Fibroblast of skin of left quadriceps (primary cell): Measurements from ENCODE around the gene KIF6.
"Not testable (repeated sequence)": the region's sequence is repeated elsewhere in the genome, so short reads cannot be mapped to it uniquely, and the experiment has no call there.

Experiments used
- DNase-seq, 2 experiments: peaks; one replicate each; pipeline ENCODE4 v3.0.0-alpha.2; 2013; ENCODE audit warnings: low read depth in 2 of 2

Gene KIF6

GRCh38 chr6:39724787-39725631, at the start of gene KIF6:
TSS of gene KIF6 (minus strand) at chr6:39725408. CDS start at chr6:39725310, 98 bp downstream.
- DNase-seq: peak; percentile 76 to 81

GRCh38 chr6:39773782-39774181, 48.6 kb upstream of the KIF6 start:
- no peak for DNase-seq

- DNase-seq: no peak
Measured at GRCh38 chr6:39772559-39773273, 47.5 kb upstream of the KIF6 start.

GRCh38 chr6:39770446-39770845, 45.2 kb upstream of the KIF6 start:
- DNase-seq: no peak

- no peak for DNase-seq
Measured at GRCh38 chr6:39769012-39769411, 43.8 kb upstream of the KIF6 start.

- no peak for DNase-seq
Measured at GRCh38 chr6:39765508-39766065, 40.4 kb upstream of the KIF6 start.

GRCh38 chr6:39760226-39760952, 35.2 kb upstream of the KIF6 start:
- DNase-seq: no peak

- DNase-seq: no peak
Measured at GRCh38 chr6:39758905-39759605, 33.8 kb upstream of the KIF6 start.

- DNase-seq: no peak
Measured at GRCh38 chr6:39756582-39756981, 31.4 kb upstream of the KIF6 start.

- DNase-seq: no peak
Measured at GRCh38 chr6:39755231-39755630, 30.0 kb upstream of the KIF6 start.

- no peak for DNase-seq
Measured at GRCh38 chr6:39754514-39755115, 29.4 kb upstream of the KIF6 start.

GRCh38 chr6:39753725-39754045, 28.5 kb upstream of the KIF6 start:
- DNase-seq: no peak

GRCh38 chr6:39752835-39753724, 27.9 kb upstream of the KIF6 start:
- no peak for DNase-seq

GRCh38 chr6:39746795-39747194, 21.6 kb upstream of the KIF6 start:
- no peak for DNase-seq

GRCh38 chr6:39733704-39734103, 8.5 kb upstream of the KIF6 start:
- DNase-seq: no peak

GRCh38 chr6:39731565-39731964, 6.4 kb upstream of the KIF6 start:
- no peak for DNase-seq

GRCh38 chr6:39729945-39730344, 4.7 kb upstream of the KIF6 start:
- no peak for DNase-seq

- DNase-seq: no peak
Measured at GRCh38 chr6:39725632-39725997, 407 bp upstream of the KIF6 start.

GRCh38 chr6:39723350-39723749, 1.9 kb downstream of the KIF6 start:
- not testable (repeated sequence) for DNase-seq

GRCh38 chr6:39714802-39715201, 10.4 kb downstream of the KIF6 start:
- DNase-seq: no peak
